ENCODE results near the gene CC2D1B.

CC2D1B gene

GRCh38 chr1:52358851-52359497 lies 7.0 kb downstream of the CC2D1B start:
- no peak for DNase-seq

DNA sequence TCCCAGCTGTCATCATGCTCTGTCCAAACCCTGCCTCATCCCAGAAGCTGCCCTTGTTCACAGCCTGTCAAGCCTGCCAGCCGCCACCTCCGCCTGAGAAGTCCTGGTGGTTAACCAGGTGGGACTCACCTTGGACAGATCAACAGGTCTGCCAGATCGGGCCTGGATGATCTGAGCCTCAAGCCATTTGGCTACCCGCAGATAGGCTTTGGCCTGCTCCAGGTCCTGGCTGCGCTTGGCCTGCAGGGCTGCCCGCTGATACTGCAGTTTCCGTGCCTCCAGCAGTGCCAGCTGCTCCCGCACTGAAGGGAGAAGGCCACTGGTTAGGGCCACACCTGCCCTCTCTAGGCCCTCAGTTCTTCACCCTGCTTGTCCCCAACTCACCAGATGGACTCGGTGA lies 8.6 kb downstream of the CC2D1B start:
- no peak for DNase-seq

- DNase-seq = no peak
Observed at GRCh38 chr1:52356818-52357355, 9.1 kb downstream of the CC2D1B start.

- no peak for DNase-seq
Observed at GRCh38 chr1:52355847-52356505, 10.0 kb downstream of the CC2D1B start.

GRCh38 chr1:52355436-52355835 lies 10.6 kb downstream of the CC2D1B start:
- no peak for DNase-seq

DNA sequence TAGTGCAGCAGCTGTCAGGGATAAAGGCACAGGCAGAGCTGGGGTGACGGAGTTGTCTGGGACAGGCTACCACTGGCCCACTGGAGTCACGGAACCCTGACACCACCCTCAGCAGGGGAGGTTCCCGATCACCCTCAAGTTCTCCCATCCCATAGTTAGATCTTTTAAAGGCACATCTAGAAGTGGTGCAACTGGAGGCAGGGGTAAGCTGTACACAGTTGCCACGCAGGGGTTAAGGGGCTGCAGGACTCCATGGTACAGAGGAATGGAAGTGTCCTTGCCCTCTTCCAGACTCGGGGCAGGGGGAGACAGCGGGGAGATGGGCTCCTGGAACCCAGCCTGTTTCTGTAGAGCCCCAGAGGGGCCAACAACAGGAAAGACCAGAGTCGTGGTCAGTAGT lies 13.3 kb downstream of the CC2D1B start:
- DNase-seq = no peak

DNA sequence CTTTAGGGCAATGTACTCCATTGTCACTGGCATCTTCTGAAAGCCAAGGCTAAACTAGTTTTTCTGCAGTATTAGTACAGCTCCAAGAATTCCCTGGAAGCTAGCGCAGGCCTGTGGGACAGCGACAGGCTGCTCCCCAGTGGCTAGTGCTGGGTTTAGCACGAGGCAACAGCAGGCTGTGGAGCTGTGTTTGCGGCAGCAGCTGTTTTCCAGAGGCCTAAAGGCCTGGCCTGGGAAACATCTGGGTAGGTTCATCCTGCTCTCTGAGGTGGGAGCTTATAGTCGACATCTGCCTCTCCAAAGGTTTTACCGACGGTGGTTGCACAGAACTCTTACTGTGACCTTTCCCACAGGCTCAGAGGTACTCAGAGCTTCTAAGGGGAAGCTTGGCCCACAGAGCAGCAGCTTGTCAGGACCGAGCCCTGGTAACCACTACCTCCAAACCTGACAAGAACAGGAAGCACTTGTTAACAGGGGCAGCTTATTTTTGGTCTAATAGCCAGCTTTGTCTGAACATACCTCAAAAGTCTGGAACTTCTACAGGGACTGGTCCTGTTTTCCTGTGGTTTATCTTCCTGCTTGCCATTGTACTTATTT lies 17.2 kb downstream of the CC2D1B start:
- DNase-seq = peak; percentile 18

DNA sequence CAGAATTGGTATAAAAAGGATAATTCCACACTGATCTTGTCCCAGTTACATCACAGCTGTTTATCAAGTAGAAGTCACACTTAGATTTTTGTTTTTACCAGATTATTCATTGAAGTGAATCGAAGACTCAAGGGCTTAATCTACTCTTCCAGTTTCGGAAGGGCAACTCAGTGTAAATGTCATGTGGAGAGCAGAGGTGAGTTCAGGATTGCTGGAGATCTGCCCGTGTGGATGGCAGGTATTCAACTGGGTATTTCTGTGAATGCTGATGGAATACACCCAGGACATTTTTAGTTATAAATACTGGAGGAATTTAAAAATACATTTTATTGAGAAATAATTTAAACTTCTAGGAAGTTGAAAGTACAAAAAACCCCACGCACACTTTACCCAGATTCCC lies 19.4 kb downstream of the CC2D1B start:
- no peak for DNase-seq

GRCh38 chr1:52345252-52345651 lies 20.8 kb downstream of the CC2D1B start:
- no peak for DNase-seq

- no peak for DNase-seq
Observed at GRCh38 chr1:52343979-52344378, 22.0 kb downstream of the CC2D1B start.

DNA sequence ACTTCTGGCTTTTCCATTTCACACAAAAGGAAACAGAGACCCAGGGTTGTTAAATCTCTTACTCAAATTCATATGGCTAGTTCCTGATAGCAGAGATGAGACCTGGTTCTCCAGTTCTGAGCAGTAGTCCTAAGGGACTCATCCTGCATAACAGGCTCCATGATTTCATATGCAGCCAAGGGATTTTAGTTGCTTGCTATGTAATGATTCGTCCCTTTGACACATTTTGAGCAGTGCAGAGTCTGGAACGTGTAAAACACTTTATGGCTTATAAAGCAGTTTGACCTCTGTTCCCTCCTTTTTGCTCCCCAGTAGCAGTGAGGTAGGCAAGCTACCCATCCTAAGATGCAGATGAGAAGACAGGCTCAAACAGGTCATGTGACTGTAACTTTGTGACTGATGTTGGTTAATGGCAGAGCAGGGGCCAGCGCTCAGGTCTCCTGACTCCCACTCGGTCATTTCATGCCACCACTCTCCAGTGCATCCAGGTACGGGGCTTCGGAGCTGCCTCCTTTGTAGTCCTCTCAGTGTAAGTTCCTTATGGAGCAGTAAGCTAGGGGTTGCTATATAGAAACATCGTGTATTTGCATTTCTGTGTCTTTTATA lies 24.2 kb downstream of the CC2D1B start:
- no peak for DNase-seq

- DNase-seq = no peak
Observed at GRCh38 chr1:52337439-52337838, 28.6 kb downstream of the CC2D1B start.

- no peak for DNase-seq
Observed at GRCh38 chr1:52334906-52335528, 31.0 kb downstream of the CC2D1B start.

- DNase-seq = no peak
Observed at GRCh38 chr1:52332411-52332810, 33.6 kb downstream of the CC2D1B start.

- DNase-seq = no peak
Observed at GRCh38 chr1:52328615-52329014, 37.4 kb downstream of the CC2D1B start.

GRCh38 chr1:52325786-52326185 lies 40.2 kb downstream of the CC2D1B start:
- no peak for DNase-seq

DNA sequence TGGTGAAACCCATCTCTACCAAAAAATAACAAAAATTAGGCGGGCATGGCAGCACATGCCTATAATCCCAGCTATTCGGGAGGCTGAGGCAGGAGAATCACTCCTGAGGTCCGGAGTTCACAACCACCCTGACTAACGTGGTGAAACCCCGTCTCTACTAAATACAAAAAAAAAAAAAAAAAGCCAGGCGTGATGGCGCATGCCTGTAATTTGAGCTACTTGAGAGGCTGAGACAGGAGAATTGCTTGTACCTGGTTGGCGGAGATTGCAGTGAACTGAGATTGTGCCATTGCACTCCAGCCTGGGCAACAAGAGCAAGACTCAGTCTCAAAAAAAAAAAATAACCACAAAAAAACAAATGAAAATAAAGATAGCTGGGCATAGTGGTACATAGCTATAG lies 42.3 kb downstream of the CC2D1B start:
- no peak for DNase-seq

DNA sequence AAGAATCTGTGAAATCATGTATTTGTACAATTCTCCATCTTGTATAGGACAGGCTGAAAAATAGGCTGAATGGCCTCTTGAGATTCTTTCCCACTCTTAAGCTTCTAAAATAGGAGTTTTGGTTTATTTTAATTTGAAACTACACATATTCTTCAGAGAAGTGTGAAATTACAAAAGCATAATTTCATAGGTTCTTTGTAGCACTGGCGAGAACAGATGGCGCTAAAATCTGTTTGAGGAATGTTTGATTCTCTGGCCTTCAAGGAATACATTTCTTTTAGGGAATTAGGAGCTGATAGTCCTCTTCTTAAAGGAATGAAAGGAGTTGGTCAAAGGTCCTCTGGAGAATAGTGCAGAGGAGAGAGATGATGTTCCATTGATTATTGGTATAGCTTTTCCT lies 44.9 kb downstream of the CC2D1B start:
- no peak for DNase-seq

DNA sequence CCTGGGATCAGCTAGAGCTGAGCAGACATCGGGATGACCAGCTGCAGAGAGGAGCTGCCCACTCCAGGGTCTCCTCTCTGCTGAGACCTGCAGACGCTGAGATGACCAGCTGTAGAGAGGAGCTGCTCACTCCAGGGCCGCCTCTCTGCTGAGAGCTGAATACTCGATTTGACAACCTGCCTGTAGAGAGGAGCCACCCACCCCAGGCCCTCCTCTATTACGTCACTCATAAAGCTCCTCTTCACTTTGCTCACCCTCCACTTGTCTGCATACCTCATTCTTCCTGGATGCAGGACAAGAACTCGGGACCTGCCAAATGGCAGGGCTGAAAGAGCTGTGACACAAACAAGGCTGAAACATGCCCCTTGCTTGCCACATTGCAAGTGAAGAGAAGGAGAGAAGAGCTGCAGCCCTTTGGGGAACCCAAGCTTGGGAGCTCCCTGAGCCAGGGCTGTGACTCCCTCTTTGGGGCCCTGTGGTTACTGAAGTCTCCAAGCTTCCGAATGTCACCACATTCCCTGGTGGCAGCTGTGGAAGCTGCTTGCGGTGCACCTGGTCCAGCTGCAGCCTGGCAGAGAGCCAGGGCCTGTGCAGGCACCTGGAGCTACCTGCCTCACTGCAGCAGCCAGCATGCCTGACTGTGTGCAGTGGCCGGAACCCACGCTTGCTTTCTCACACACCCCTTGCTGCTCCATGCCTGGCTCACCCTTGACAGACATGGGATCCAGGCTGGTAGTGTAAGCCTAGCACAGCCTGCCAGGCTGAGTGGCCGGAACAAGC lies 59.6 kb downstream of the CC2D1B start:
- DNase-seq = no peak

DNA sequence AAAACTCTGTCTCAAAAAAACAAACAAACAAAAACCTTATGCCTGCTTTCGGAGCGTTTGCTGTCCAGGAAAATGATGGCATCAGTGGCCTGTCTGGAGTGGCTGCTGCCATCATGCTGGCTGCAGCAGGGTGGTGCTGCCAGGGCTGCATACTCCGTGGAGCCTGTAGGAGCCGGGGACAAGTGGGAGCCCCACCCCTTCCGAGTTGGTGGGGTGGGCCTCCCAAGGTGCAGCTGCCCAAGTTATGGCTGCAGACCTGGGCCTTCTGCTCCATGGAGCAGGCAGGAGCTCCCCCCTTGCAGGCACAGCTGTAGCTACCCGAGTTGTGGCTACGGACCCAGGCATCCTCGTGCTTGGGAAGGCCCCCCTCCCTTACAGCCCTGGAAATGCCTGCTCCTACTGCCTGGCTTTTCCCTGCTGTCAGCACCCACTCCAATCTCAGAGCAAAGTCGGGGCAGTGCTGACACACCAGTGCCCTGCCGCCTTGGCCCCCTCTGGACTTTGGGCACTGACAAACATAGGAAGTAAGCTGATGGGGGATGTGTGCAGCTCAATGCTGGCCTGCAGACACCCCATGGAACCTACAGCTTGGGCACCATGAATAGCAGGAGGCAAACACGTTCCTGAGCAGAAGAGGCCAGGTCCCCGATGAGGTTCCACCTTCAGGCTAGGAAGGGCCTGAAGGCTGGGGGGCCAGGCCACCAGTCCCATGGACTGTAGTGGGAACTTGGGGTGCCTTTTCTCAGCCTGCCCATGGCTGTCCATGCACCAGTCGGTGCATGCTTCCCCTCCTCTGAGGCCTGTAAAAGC lies 60.4 kb downstream of the CC2D1B start:
- DNase-seq = no peak

Measured in EL (cell line).